Astrocyte (in vitro differentiated cells and primary cell): ENCODE measurements around the gene PSD. TPM values are rescaled to one million over a fixed set of nuclear protein-coding genes. Genes with fewer than 3 reads are reported as not detected.

Source experiments
- DNase-seq: peaks from one replicate; pipeline ENCODE4 v3.0.0-alpha.2; 2010; ENCODE audit warnings: low read depth
- FAIRE-seq: peaks from 2 replicates; lab custom pipeline; 2011; peaks lifted over from hg19 to GRCh38; lab: Jason Lieb, UNC
- H2AFZ ChIP-seq: 2 replicates; pipeline ENCODE4 v1.6.0; 2012; ENCODE audit warnings: low read depth, low read length, inconsistent platforms
- H3K27ac ChIP-seq: 2 replicates; pipeline ENCODE4 v1.5.1; 2011; ENCODE audit warnings: low read depth, low read length, inconsistent platforms
- H3K27me3 ChIP-seq: 2 replicates; pipeline ENCODE4 v1.6.0; 2011; ENCODE audit warnings: low read length, inconsistent platforms; ENCODE audit not compliant: insufficient read depth
- H3K36me3 ChIP-seq: 2 replicates; pipeline ENCODE4 v1.5.1; 2011; ENCODE audit warnings: low read length, inconsistent platforms; ENCODE audit not compliant: insufficient read depth
- H3K4me1 ChIP-seq: 2 replicates; pipeline ENCODE4 v1.5.1; 2011; ENCODE audit warnings: low read length, inconsistent platforms; ENCODE audit not compliant: insufficient read depth
- H3K4me2 ChIP-seq: 2 replicates; pipeline ENCODE4 v1.6.0; 2012; ENCODE audit warnings: low read length, inconsistent platforms
- H3K4me3 ChIP-seq: 2 replicates; pipeline ENCODE4 v1.5.1; 2011; ENCODE audit warnings: low read depth, mild to moderate bottlenecking, low read length, inconsistent platforms; ENCODE audit not compliant: insufficient read depth
- H3K79me2 ChIP-seq: 2 replicates; pipeline ENCODE4 v1.6.0; 2012; ENCODE audit warnings: mild to moderate bottlenecking, low read length, inconsistent platforms; ENCODE audit not compliant: insufficient read depth
- H3K9ac ChIP-seq: 2 replicates; pipeline ENCODE4 v1.6.0; 2012; ENCODE audit warnings: mild to moderate bottlenecking, low read length, inconsistent platforms
- H3K9me3 ChIP-seq: 2 replicates; pipeline ENCODE4 v1.5.1; 2012; ENCODE audit warnings: low read depth, mild to moderate bottlenecking, low read length, inconsistent platforms; ENCODE audit not compliant: insufficient read depth
- H4K20me1 ChIP-seq: 2 replicates; pipeline ENCODE4 v1.6.0; 2012; ENCODE audit warnings: low read length, inconsistent platforms; ENCODE audit not compliant: insufficient read depth
- H3K27ac Mint-ChIP-seq: one replicate; pipeline ENCODE4 v1.8.0; 2021; ENCODE audit warnings: mild to moderate bottlenecking, mixed read lengths; ENCODE audit not compliant: unreplicated experiment
- H3K27me3 Mint-ChIP-seq: one replicate; pipeline ENCODE4 v1.8.0; 2021; ENCODE audit warnings: low read depth, mixed read lengths; ENCODE audit not compliant: unreplicated experiment
- H3K36me3 Mint-ChIP-seq: one replicate; pipeline ENCODE4 v1.8.0; 2021; ENCODE audit warnings: low read depth, mixed read lengths; ENCODE audit not compliant: unreplicated experiment
- H3K4me1 Mint-ChIP-seq: one replicate; pipeline ENCODE4 v1.8.0; 2021; ENCODE audit warnings: low read depth, mixed read lengths; ENCODE audit not compliant: unreplicated experiment
- H3K4me3 Mint-ChIP-seq: one replicate; pipeline ENCODE4 v1.8.0; 2021; ENCODE audit warnings: mild to moderate bottlenecking, moderate library complexity, mixed read lengths; ENCODE audit not compliant: unreplicated experiment
- H3K9me3 Mint-ChIP-seq: one replicate; pipeline ENCODE4 v1.8.0; 2021; ENCODE audit warnings: mild to moderate bottlenecking, mixed read lengths; ENCODE audit not compliant: unreplicated experiment
- EZH2 ChIP-seq: IDR thresholded peaks from 2 replicates; pipeline ENCODE4 v1.6.1; 2012; ENCODE audit warnings: mild to moderate bottlenecking, low read length, inconsistent platforms; ENCODE audit not compliant: insufficient read depth
- total RNA-seq: library from RNA; stranded (reverse); gene quantifications from 2 replicates; pipeline ENCODE4 v1.2.1, GENCODE V29; 2021
- TF ChIP-seq, protein P1 (sequence below): IDR thresholded peaks from 2 replicates; pipeline ENCODE4 v1.5.1; 2011; ENCODE audit warnings: low read depth, mild to moderate bottlenecking, inconsistent platforms, low read length, moderate library complexity; ENCODE audit not compliant: insufficient read depth

PSD gene
- total RNA-seq, 1 donor from 2014 or later: 8.8 TPM

DNA sequence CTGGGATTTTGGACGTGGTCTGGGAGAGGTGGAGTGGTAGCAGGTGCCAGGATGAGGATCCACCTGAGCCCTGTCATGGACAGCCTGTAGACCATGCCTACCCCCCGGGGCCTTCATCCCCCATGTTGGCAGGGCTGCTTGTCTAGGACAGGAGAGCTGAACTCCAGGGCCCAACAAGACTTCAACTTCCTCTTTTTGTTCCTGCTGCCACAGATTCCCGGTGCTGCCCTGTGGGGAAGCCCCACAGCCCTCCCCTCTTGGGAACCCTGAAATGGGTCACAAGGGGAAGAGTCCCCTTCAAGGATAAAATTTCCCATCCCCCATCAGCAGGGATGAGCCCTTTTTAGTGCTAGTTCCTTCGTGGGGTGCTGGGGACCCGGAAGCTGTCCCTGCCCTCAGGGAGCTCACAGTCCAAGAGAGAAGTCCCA is 15.0 kb upstream of the PSD start:
- no peak overlapping the region for H3K27ac Mint-ChIP-seq
- H3K79me2 ChIP-seq: peaks cover 12% of the 10 kb centered on the region
- TF ChIP-seq, protein P1, sequence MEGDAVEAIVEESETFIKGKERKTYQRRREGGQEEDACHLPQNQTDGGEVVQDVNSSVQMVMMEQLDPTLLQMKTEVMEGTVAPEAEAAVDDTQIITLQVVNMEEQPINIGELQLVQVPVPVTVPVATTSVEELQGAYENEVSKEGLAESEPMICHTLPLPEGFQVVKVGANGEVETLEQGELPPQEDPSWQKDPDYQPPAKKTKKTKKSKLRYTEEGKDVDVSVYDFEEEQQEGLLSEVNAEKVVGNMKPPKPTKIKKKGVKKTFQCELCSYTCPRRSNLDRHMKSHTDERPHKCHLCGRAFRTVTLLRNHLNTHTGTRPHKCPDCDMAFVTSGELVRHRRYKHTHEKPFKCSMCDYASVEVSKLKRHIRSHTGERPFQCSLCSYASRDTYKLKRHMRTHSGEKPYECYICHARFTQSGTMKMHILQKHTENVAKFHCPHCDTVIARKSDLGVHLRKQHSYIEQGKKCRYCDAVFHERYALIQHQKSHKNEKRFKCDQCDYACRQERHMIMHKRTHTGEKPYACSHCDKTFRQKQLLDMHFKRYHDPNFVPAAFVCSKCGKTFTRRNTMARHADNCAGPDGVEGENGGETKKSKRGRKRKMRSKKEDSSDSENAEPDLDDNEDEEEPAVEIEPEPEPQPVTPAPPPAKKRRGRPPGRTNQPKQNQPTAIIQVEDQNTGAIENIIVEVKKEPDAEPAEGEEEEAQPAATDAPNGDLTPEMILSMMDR: no peak
- TF ChIP-seq EZH2: no peak
- H4K20me1 ChIP-seq: peaks cover 4% of the 10 kb centered on the region
- peaks cover 10% of the 10 kb centered on the region for H3K27me3 Mint-ChIP-seq
- H3K9ac ChIP-seq: no peak overlapping the region
- no peak overlapping the region for H3K4me3 ChIP-seq
- DNase-seq (no peak), FAIRE-seq (no peak)
- H3K9me3 Mint-ChIP-seq: no peaks in the 10 kb centered on the region
- H3K36me3 Mint-ChIP-seq: no peaks in the 10 kb centered on the region
- H3K27ac ChIP-seq: no peak overlapping the region
- H3K4me1 ChIP-seq: peaks cover 18% of the 10 kb centered on the region
- H3K4me2 ChIP-seq: no peak overlapping the region
- no peak overlapping the region for H2AFZ ChIP-seq
- no peak overlapping the region for H3K4me3 Mint-ChIP-seq
- H3K36me3 ChIP-seq: no peaks in the 10 kb centered on the region
- no peaks in the 10 kb centered on the region for H3K9me3 ChIP-seq
- peaks cover 10% of the 10 kb centered on the region for H3K4me1 Mint-ChIP-seq
- H3K27me3 ChIP-seq: no peaks in the 10 kb centered on the region

DNA sequence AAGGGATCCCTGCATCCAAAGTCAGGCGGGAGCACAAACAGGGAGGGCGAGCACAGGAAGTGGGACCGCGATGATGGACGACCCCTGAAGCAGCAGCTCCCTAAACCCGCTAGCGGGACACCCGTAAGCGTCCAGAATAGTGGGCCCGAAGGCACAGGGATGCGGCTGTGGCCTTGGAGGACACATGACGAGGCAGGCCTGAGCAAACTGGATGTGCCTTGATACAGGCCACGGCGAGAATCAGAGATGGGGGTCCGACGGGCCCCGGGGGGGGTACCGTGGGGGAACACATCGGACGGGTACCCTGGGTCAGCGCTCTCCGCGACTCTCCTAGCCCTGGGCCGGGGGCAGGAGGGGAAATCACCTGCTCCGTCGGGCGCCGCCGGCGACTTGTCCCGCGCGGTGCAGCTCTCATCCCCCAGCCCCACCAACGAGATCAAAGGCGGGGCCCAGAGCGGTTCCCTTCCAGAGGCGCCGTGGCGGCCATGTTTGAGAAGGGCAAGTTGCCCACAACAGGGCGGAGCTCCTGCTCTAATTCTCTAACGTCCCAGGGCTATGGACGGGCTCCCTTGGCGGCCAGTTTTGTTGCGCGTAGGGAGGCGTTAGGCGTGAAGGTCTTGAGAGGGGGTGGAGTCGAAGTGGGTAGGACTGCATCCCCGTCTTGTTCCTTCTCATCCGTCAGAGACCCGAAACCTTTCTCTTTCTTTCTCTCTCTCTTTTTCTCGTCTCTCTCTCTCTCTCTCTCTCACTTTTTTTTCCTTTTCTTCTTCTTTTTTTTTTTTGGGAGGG is 13.8 kb upstream of the PSD start, which contains the start of gene CUEDC2:
Gene CUEDC2 (minus strand): TSS at position 413 of the 789 bp plus-strand sequence. CDS start 7,386 bp downstream, outside the sequence.
- no peaks in the 10 kb centered on the region for H3K27me3 ChIP-seq
- Mint-ChIP-seq H3K27ac (peak within 1 kb of the TSS; percentile 91), H3K4me3 (peak within 1 kb of the TSS; percentile 95), H3K9me3 (no peaks in the 10 kb centered on the region), H3K27me3 (peaks cover 8% of the 10 kb centered on the region), H3K36me3 (peaks cover 4% of the 10 kb centered on the region), H3K4me1 (peaks cover 10% of the 10 kb centered on the region)
- no peak for TF ChIP-seq EZH2
- TF ChIP-seq, protein P1: no peak
- H3K4me3 ChIP-seq: peak within 1 kb of the TSS; percentile 93
- H2AFZ ChIP-seq: peak within 1 kb of the TSS; percentile 94
- no peaks in the 10 kb centered on the region for H3K9me3 ChIP-seq
- H4K20me1 ChIP-seq: peaks cover 8% of the 10 kb centered on the region
- H3K4me2 ChIP-seq: peak within 1 kb of the TSS; percentile 96
- peak within 1 kb of the TSS; percentile 94 for H3K9ac ChIP-seq
- H3K79me2 ChIP-seq: peaks cover 12% of the 10 kb centered on the region
- peaks cover 18% of the 10 kb centered on the region for H3K4me1 ChIP-seq
- peak; percentile 93 for DNase-seq
- peak; percentile 26 for FAIRE-seq
- no peaks in the 10 kb centered on the region for H3K36me3 ChIP-seq
- H3K27ac ChIP-seq: peak within 1 kb of the TSS; percentile 74
